Ishikawa (cell line): ENCODE data around the gene KCNJ11.

Experiments used
- CREB1 ChIP-seq: IDR thresholded peaks from 2 replicates; pipeline ENCODE4 v1.6.1; 2012; ENCODE audit warnings: low read depth
- EP300 ChIP-seq: IDR thresholded peaks from 2 replicates; pipeline ENCODE4 v1.6.1; 2012; ENCODE audit warnings: borderline replicate concordance
- MAX ChIP-seq: IDR thresholded peaks from 2 replicates; pipeline ENCODE4 v1.6.1; 2012
- NFIC ChIP-seq: IDR thresholded peaks from 2 replicates; pipeline ENCODE4 v1.6.1; 2012
- RAD21 ChIP-seq: IDR thresholded peaks from 2 replicates; pipeline ENCODE4 v1.6.1; 2012; ENCODE audit warnings: low read depth
- REST ChIP-seq: IDR thresholded peaks from 2 replicates; pipeline ENCODE4 v1.6.1; 2012; ENCODE audit warnings: low read depth, mild to moderate bottlenecking
- TAF1 ChIP-seq: IDR thresholded peaks from 2 replicates; pipeline ENCODE4 v1.6.1; 2012; ENCODE audit warnings: low read depth, mild to moderate bottlenecking
- TEAD4 ChIP-seq: IDR thresholded peaks from 2 replicates; pipeline ENCODE4 v1.6.1; 2012
- YY1 ChIP-seq: IDR thresholded peaks from 2 replicates; pipeline ENCODE4 v1.6.1; 2012; ENCODE audit warnings: low read depth
- ZBTB7A ChIP-seq: IDR thresholded peaks from 2 replicates; pipeline ENCODE4 v1.6.1; 2012; ENCODE audit warnings: low read depth

GRCh38 chr11:17431139-17431538 is 42.7 kb upstream of the KCNJ11 start:
- TF ChIP-seq ZBTB7A (no peak), MAX (no peak), YY1 (no peak), NFIC (no peak), EP300 (no peak), REST (no peak), CREB1 (no peak), TAF1 (no peak), RAD21 (no peak), TEAD4 (no peak)
